NCI-H2171 (cell line): ENCODE measurements around the gene EEFSEC.

ENCODE experiments used
- DNase-seq: peaks from one replicate; lab custom pipeline; 2025; lab: John Stamatoyannopoulos, UW

EEFSEC gene

GRCh38 chr3:128369121-128369703 lies 215.9 kb downstream of the EEFSEC start:
- DNase-seq = no peak

DNA sequence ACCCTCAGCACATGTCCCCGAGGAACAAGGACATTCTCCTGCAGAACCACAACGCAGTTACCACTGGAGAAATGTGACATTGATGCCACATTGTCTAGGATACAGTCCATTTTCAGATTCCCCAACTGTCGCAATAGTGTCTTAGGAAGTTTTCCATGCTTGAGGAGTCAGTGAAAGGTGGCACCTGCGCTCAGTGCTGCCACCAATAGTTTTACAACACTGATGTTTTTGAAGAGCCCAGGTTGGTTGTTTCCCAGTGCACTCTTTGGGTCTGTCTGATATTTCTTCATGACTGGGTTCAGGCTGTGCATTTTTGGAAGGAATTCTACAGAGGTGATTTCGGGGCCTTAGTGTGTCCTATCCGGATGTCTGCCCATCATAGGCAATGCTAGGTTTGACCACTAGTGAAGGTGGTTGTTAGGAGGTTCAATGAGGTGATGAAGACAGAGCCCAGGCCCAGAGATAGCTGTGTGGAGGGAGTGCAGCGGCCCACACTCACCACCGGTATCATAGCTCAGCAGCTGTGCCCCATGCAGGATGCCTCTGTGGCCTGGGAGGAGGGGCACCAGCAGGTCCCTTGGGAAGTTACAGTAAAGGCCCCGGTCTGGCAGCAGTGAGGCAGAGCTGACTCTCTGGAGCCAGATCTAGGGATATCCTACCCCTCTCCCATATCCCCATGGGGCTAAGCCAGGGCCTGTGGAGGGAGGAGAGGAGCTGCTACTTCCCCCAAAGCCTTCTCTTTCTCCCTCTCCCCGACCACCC lies 216.8 kb downstream of the EEFSEC start:
- peak; percentile 86 for DNase-seq

DNA sequence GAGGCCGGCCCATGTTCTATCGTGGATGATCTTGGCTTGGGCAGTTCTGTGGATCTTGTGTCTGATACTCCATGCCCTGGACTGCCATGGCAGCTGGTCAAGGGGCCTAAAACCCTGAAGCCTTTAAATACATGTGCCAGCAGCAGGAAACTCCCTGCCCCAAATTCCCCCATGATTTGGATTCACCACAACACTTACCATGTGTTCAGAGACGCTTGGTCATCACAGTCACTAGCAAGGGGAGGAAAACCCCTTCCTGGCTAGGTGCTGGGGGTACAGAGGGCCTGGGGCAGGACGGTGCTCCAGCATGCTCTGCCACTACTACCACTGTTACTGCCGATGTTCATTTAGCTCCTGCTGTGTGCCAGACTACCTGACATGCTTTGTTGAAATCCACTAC lies 219.0 kb downstream of the EEFSEC start:
- DNase-seq = no peak

DNA sequence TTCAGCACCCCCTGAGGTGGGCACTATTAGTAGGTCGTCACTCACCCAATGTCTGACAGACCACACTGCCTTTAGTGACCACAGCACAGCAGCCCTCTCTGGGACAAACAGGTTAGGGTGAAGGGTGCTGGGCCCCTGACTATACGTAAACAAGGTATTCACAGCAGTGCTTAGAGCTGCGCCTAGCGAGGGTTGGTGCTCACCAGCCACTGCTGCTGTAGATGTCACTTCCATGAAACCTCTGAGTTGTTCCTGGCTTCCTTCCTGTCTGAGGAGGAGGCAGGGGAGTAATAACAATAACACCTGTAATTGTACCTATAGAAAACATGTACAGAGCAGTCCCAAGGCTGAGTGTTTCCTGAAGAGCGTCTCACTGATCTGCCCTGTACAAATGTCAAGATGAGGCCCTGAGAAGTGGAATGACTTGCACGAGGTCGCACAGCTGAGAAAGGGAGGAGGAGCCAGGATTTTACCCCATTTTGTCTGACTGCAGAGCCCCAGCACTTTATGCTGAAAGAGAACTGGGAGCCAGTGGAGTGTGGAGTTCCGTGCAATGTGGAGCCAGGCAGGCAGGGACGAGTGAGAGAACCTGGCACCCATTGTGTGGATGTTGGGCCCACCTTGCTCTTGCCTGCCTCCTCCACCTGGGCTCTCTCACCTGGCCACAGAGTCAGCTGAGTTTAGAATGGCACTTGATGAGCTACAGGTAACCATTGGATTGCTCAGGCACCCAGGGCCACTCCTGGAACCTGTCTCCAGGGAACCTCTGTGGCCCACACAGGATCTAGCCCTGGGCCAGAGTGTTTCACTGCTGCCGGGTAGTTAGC lies 219.6 kb downstream of the EEFSEC start:
- no peak for DNase-seq

DNA sequence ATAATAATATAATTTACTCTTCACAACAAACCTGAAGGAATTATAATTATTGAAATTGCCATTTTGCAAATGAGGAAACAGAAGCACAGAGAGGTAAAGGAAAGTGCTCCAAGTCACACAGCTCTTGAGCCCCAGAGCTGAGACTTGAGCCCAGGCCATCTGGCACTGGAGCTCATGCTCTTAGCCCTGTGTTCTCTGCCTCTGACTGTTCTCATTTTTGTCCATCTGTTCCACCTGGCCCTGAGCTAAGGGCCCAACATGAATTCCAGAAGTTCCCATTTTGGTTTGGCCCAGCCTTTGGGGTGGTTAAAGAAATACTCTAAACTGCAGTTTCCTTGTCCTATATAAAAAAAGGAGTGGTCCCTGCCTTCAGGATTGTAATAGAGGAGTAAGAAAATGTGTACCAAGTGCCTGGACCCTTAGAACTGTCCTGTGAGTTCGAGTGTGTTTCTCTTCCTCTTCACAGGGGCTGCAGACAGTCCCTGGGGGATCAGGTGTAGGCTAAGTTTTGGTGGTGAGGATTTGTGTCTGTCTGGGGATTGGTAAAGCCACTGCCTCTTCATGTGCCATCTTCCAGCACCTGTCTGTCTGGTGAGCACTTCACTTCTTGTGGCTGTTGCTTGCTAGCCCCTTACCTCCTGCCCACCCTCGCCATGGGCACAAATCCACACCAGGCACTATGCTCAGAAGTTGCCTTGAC lies 221.6 kb downstream of the EEFSEC start:
- DNase-seq = no peak

DNA sequence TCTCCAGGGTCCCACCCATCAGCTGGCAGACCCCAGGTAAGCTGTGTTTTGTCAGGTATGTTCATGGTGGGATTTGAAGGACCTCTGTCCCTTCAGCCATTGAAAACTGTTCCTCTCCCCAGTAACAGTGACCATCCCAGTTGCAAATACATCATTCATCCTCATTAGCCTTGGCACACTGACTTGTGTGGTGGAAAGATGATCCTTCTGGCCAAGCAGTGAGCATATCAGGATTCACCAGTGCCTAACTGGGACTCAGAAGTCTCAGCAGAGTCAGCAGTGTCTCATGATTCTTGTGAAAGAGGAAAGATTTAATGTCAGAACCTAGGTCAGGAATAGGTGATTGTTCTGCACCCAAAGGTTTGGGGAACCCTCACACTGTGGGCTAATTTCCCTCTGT lies 223.2 kb downstream of the EEFSEC start:
- DNase-seq = no peak

- no peak for DNase-seq
Observed at GRCh38 chr3:128378631-128379347, 225.5 kb downstream of the EEFSEC start.

DNA sequence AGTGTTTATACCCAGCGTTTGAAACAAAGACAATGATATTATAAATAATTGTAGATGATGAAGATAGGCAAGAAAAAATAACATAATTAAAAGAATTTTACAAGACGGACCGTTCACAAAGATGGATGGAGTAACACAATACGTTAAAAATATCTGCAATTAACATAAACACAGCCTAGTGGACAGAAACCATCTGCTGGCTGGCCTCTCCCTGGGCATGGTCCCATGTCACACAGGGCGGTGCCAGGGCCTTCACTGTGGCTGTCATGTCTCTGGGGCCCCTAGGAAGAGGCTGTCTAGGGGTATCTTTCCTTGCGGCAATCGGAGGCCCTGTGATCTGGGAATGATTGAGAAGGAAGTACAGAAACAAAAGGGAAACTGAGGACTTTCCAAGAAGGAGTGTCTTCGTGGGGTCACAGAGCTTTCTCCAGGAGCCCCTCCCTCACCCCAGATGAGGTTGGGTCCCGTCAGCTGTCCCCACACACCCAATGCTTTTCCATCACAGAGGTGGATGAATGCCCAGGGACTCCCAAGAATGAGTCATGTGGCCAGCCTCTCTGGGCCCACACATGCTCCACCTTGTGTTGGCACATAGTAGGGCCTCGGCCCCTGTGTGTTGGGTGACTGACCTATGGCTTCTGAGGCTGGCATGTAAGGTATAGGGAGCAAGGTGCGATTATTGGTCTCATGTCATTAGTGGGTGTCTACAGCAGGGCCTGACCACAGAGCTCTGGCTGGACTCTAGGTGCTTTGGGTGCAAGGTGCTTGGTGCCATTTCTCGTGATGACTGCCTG lies 226.3 kb downstream of the EEFSEC start:
- DNase-seq = no peak

GRCh38 chr3:128380295-128380694 lies 227.0 kb downstream of the EEFSEC start:
- DNase-seq = no peak

DNA sequence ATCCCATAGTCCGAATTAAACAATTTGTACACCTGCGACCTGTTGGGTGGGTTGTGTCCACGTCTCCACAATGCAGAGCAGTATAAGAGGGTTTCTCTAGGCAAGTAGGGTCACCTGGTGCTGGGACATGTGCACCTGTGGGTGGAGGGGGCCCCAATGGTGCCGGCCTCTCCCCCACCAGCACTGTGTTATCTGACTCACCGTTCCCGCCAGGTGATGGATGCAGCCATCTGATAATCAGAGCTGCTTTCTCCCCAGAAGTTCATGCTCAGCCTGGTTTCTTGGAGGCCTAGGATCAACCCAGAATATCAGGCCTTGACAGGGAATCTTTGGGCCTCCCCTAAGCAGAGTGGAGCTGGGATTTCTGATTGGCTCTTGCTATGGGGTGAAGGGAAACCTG lies 227.4 kb downstream of the EEFSEC start:
- DNase-seq = no peak

DNA sequence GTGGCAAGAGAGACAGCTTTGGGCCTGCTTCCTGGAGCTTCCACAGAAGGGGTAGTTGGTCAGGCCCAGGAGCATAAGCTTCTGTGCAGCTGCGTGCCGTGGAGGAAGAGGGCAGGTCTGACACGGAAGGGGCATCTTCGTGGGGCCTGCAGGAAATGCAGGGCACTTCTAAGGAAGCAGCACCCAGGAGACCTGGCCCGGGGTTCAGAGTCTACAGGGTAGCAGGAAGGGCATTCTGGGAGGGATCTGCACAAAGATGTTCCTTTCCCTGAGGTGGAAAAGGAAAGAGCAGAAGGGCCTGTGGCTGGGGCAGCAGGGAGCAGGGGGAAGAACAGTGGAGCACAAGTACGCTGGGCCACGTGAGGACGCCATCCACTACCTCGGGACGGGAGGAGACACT lies 228.3 kb downstream of the EEFSEC start:
- DNase-seq = no peak

- no peak for DNase-seq
Observed at GRCh38 chr3:128382221-128382807, 229.0 kb downstream of the EEFSEC start.

GRCh38 chr3:128383316-128384235 lies 230.3 kb downstream of the EEFSEC start:
- peak; percentile 61 for DNase-seq

DNA sequence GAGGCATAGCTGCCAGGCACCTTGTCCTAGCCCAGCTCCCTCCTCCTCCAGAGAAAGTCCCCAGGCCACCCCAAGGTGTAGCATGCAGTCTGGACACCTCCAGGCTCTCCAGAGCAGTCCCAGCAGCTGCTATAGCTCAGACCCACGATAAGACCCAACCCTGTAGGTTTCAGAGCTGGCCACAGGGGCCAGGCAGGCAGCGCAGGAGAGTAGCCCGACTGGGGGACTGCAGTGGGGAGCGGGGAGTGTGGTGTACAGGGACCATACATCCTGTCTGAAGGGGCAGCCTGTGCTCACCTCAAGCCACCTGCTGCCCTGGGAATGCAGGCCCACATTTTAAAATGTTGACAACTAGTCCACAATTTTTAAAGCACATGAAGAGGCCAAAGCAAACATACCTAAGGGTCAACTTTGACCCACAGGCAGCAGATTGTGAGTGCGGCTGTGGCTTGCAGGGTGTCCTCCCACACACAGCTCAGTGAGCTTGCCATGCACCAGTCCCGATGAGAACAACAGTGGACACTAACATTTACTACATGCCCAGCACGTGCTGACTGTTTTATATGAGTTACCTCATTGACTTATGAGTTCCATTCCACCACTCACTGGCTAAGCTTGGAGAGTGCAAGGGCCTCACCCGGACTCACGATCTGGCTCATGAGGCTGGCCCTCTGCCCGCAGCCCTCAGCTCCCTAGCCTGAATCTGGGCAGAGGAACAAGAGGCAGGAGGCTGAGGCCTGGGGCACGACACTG lies 232.0 kb downstream of the EEFSEC start:
- no peak for DNase-seq

- no peak for DNase-seq
Observed at GRCh38 chr3:128388932-128389331, 235.7 kb downstream of the EEFSEC start.

DNA sequence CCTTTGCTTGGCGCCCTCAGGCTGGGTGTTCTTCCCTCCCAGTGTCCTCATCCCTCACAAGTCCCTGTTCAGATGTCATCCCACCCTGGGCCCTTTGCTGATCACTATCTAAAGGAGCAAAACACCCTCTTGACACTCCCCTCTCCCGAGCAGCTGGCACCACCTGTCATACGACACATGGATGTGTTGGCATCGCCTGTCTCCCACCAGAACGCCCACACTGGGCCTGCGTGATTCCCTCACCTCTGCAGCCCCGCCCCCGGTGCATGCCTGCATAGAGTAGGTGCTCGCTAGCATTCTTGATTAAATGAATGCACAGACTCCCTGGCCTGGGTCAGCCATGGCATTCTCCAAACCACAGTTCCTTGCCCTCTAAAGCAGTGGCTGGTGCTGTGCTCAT lies 237.6 kb downstream of the EEFSEC start:
- peak; percentile 79 for DNase-seq

DNA sequence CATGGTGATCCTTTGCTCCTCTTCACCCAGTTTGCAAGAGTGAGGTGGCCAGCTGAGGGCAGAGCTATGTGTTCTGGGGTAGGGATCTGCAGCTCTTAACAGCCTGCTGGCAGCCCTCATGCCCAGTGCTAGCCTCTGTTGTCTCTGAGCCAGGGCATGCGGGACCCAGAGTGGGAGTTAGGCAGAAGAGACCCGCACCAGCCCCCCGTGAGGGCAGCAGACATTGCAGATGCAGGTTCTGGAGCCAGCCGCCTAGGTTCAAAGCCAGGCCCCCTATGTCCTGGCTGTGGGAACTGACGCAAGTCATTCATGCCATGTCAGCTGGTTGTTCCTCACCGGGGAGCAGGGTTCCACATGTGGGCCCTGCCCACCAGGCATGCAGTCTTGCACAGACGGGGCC lies 238.7 kb downstream of the EEFSEC start:
- no peak for DNase-seq

GRCh38 chr3:128392818-128393544 lies 239.7 kb downstream of the EEFSEC start:
- peak; percentile 12 for DNase-seq
